ENCODE data around the gene ERI3.

- TF ChIP-seq EZH2 (IDR thresholded peaks at IDR 0.05; ENCODE audit: borderline replicate concordance, low read depth, low read length) (no peak), NRF1 (conservative IDR thresholded peaks at IDR 0.05 in 1 of 2, IDR thresholded peaks at IDR 0.05 in 1 of 2) (no peak), E2F1 (CRISPR knock-in tag; IDR thresholded peaks at IDR 0.05) (no peak), ZNF609 (CRISPR knock-in tag; IDR thresholded peaks at IDR 0.05; ENCODE audit: borderline replicate concordance) (no peak), RFX5 (IDR thresholded peaks at IDR 0.05; ENCODE audit: low read depth, low read length) (no peak), CTCF (IDR thresholded peaks at IDR 0.05 in 2 of 3, conservative IDR thresholded peaks at IDR 0.05 in 1 of 3; ENCODE audit: insufficient read depth in 2 of 3, low read depth in 1 of 3, low read length in 3 of 3) (peak; percentile 92 to 96 (median 95)), TEAD4 (IDR thresholded peaks at IDR 0.05; ENCODE audit: low read length) (no peak), TEAD4 (CRISPR knock-in tag; IDR thresholded peaks at IDR 0.05; ENCODE audit: borderline replicate concordance) (no peak), PCBP1 (IDR thresholded peaks at IDR 0.05; ENCODE audit: low read depth, low read length, poor library complexity, severe bottlenecking) (no peak)
- TF ChIP-seq, protein P1, sequence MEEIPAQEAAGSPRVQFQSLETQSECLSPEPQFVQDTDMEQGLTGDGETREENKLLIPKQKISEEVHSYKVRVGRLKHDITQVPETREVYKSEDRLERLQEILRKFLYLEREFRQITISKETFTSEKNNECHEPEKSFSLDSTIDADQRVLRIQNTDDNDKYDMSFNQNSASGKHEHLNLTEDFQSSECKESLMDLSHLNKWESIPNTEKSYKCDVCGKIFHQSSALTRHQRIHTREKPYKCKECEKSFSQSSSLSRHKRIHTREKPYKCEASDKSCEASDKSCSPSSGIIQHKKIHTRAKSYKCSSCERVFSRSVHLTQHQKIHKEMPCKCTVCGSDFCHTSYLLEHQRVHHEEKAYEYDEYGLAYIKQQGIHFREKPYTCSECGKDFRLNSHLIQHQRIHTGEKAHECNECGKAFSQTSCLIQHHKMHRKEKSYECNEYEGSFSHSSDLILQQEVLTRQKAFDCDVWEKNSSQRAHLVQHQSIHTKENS (CRISPR knock-in tag; IDR thresholded peaks at IDR 0.05): no peak
Observed at GRCh38 chr1:44217809-44218410, 137.1 kb downstream of the ERI3 start.
